HG02973 (cell line): ENCODE data around the gene RAD52.
A peak's percentile ranks its signal among the peaks of the same experiment; 100 is the strongest.

ENCODE experiments used
- ATAC-seq: cut with Tn5 transposase; IDR thresholded peaks from one replicate; pipeline ENCODE4 v1.9.1; 2021; ENCODE audit warnings: moderate library complexity; ENCODE audit not compliant: unreplicated experiment

The RAD52 gene

GRCh38 chr12:949453-950191 is at the start of gene RAD52:
TSS of gene RAD52 (minus strand) at chr12:949694. CDS start at chr12:933058, 16,636 bp downstream.
- peak; percentile 74 for ATAC-seq

DNA sequence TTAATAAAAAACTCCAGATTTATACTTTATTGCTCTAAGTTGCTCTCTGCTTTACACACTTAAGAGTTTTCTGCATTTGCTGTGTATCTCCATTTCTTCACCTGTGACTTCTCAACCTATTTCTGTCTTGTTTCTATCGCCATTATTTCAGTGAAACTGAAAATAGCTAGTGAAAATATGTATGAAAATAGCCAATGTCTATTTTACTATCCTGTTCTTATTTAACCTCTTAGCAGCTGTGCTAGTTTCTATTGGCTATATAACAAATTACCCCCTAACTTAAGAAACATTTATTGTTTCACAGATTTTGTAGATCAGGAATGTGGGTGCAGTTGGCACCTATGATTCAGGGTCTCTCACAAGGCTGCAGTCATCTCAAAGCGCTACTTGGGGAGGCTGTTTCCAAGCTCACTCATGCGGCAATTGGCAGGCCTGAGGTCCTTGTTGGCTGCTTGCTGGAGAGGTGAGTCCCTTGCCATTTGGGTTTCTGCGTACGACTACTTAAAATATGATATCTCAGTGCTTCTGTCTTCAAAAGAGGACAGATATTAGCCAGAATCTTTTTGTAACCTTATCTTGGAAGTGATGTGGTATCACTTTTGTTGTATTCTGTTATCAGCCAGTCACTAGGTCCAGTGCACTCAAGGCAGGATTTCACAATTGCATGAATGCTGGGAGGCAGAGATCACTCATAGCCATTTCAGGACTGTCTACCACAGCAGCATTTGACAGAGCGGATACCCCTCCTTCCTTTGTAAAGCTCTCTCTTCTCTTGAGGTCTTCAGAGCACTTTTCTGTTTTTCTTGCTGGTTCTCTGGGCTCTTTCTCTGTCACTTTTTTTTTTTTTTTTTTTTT is 48.8 kb upstream of the RAD52 start:
- ATAC-seq = peak; percentile 63

GRCh38 chr12:997505-997904 is 48.0 kb upstream of the RAD52 start:
- no peak for ATAC-seq

- no peak for ATAC-seq
Observed at GRCh38 chr12:996881-997280, 47.4 kb upstream of the RAD52 start.

- ATAC-seq = no peak
Observed at GRCh38 chr12:992647-993046, 43.2 kb upstream of the RAD52 start.

DNA sequence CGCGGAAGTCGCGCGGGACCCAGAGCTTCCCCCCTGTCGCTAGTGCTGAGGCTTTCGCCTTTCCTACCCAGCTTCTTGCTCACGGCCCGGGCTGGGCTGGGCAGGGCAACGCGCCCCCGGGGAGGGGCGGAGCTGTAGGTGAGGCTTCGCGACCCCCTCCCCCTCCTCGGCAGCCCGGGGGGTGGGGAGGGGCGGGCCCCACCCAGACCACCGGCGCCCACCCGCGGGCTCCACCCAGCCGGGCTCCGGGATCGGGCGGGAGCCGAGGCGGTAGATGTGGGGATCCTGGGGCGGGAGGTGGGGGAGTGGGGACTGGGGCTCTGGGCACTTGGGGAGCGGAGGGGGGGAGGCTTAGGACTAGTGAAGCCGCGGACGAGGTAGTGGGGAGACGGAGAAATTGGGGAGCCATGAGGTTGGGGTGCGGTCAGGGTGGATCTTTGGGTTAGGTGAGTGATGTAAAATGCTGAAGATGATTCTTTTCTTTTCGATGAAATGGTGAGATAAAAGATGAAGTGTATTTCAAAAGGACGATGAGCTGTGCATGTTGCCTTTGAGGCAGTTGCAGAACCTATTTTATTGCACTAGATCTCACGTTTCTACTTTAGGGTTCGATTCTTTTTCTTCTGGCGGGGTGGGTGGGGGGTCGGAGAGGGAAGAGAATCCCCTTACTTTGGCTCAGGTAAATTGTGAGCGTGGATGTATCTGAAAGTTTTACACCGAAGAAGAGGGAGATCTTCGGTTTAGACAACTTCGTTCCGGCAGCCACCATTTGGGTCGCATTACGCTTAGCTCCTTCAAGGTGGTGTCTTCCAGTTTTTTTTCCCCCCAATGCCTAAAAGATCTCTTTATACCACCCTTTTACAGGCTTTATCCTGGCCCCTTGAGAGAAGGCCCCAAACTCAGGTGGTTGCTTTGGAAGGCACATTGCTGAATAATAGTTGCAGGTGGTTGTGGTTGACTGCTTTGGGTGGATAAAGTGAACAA is 42.1 kb upstream of the RAD52 start:
- ATAC-seq = peak; percentile 27

DNA sequence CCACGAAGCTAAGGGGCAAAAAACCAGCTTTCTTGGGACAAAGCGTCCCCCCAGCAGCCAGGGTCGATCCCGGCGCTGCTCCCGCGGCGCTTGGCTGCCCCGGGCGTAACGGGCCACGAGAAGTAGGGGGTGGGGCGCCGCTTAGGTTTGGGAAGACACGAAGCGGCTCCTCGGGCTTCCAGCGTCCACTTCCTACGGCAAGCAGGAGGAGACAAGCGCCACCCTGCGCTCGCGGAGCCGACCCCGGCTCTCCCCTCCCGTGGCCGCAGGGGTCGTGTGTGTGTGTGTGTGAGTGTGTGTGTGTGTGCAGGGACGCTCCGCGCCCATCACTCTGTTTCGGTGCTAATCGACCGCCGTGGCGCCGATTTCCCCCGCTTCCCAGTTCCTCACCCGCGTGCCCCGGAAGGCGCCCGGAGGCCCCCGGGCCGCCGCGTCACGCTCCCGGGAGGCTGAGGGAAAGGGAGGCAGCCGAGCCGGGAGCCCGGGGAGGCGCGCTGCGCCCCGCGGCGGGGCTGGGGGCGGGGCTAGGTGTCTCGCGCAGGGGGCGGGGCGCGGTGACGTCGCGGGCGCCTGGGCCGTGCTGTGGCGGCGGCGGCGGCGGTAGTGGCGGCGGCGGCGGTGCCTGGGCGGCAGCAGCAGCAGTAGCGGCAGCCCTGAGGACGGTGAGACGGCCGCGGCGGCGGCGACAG is 41.3 kb upstream of the RAD52 start, which contains the start of gene ERC1:
TSS of gene ERC1 (plus strand) at position 563 of the 689 bp plus-strand sequence. CDS start 36,681 bp downstream, outside the sequence.
- ATAC-seq = peak; percentile 63

GRCh38 chr12:989751-990660 is 40.5 kb upstream of the RAD52 start:
- ATAC-seq = peak; percentile 16

GRCh38 chr12:989051-989450 is 39.6 kb upstream of the RAD52 start:
- ATAC-seq = no peak

DNA sequence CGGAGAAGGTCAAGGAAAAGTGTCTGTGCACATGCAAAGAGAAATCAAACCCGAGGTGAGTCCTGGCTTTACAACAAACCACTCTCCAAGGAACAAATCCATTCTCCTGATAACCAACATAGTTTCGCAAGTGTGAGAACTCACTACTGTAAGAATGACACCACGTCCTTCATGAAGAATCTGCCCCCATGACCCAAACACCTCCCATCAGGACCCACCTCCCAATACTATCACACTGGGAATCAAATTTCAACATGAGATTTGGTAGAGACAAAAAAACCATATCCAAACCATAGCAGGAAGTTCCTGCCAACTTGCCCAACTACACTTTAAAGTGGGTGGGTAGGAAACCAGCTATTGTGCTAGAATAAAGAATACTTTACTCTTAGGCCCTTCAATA is 39.2 kb upstream of the RAD52 start:
- no peak for ATAC-seq

GRCh38 chr12:981961-982360 is 32.5 kb upstream of the RAD52 start:
- ATAC-seq = no peak

- no peak for ATAC-seq
Observed at GRCh38 chr12:981176-981828, 31.8 kb upstream of the RAD52 start.

- no peak for ATAC-seq
Observed at GRCh38 chr12:979349-979748, 29.9 kb upstream of the RAD52 start.

GRCh38 chr12:977156-977555 is 27.7 kb upstream of the RAD52 start:
- ATAC-seq = no peak

- no peak for ATAC-seq
Observed at GRCh38 chr12:976644-977043, 27.1 kb upstream of the RAD52 start.

DNA sequence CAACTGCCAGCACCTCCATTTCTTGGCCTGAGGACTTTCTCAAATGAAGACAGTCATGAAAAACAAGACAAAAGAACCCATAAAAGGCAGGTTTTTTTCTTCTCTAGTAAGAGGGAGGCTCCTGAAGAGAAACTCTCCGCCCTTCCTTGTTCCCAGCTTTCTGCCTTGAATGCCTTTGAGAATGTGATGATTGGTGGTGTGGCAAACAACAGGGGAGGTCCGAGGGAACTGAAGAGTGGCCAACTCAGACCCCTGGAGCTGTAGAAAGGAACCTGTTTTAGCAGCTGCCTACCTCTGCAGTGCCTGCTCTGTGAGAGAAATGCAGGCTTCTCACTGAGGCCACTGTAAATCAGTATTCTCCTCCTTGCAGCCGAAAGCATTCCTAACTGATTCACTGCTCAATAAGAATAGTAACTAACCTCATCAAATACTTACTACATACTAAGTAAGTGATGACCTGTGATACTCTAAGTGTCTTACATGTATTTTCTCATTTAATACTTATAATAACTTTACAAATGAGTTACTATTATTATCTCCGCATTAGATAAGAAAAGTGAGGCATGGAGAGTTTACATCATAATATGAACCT is 24.9 kb upstream of the RAD52 start:
- ATAC-seq = no peak

DNA sequence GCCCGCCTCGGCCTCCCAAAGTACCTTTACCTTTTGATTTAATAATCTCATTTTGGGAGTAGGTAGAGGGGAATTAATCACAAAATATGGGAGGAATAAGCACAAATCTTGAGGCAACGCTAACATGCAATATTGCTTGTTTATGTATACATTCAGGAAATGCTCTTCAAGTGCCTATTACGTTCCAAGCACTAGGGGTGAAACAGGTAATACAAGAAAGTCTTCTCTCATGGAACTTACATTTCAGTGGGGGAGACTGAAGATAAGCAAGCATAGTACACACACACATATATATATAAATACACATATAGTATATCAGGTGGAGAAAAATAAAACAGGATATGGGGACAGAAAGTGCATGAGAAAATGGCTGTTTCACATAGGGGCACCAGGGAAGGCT is 22.5 kb upstream of the RAD52 start:
- ATAC-seq = no peak

GRCh38 chr12:969821-970220 is 20.3 kb upstream of the RAD52 start:
- no peak for ATAC-seq
